SK-N-SH (cell line): ENCODE data around the gene FOXD4.
"Not testable (repeated sequence)": the region's sequence is repeated elsewhere in the genome, so short reads cannot be mapped to it uniquely, and the experiment has no call there.

Source experiments
- CHD2 ChIP-seq: fragments of 150-350 bp; IDR thresholded peaks from 2 replicates; pipeline ENCODE4 v1.6.1; 2018; ENCODE audit warnings: low read length; ENCODE audit not compliant: partially characterized antibody
- CTCF ChIP-seq: fragments of 200-600 bp; sonication (generic); IDR thresholded peaks from 2 replicates; pipeline ENCODE4 v1.6.1; 2017; ENCODE audit warnings: antibody characterized with exemption, mild to moderate bottlenecking, moderate library complexity
- JUND ChIP-seq: IDR thresholded peaks from 2 replicates; pipeline ENCODE4 v1.4.0; 2012
- POLR2AphosphoS5 ChIP-seq: IDR thresholded peaks from 2 replicates; pipeline ENCODE4 v1.6.1; 2012; ENCODE audit warnings: low read depth, low read length
- RCOR1 ChIP-seq: fragments of 150-350 bp; IDR thresholded peaks from 2 replicates; pipeline ENCODE4 v1.6.1; 2017; ENCODE audit warnings: antibody characterized with exemption, low read length
- SIN3A ChIP-seq: IDR thresholded peaks from 2 replicates; pipeline ENCODE4 v1.6.1; 2012; ENCODE audit warnings: low read depth, mild to moderate bottlenecking, low read length, moderate library complexity, borderline replicate concordance
- SMC3 ChIP-seq: IDR thresholded peaks from 2 replicates; pipeline ENCODE4 v1.6.1; 2012; ENCODE audit warnings: low read depth, low read length, improper control_type of control experiment
- TAF1 ChIP-seq: IDR thresholded peaks from 2 replicates; pipeline ENCODE4 v1.6.1; 2012; ENCODE audit warnings: low read depth, mild to moderate bottlenecking, low read length, moderate library complexity, borderline replicate concordance
- USF2 ChIP-seq: fragments of 150-350 bp; IDR thresholded peaks from 2 replicates; pipeline ENCODE4 v1.6.1; 2017; ENCODE audit warnings: antibody characterized with exemption, low read length, low read depth, borderline replicate concordance

- TF ChIP-seq SMC3, POLR2AphosphoS5, JUND, CHD2, USF2, TAF1, CTCF, SIN3A, RCOR1: not testable (repeated sequence)
Observed at GRCh38 chr9:90851-91250, 27.4 kb downstream of the FOXD4 start.
